ENCODE measurements around the gene PTPRZ1. TPM values are rescaled to one million over a fixed set of nuclear protein-coding genes. Genes with fewer than 3 reads are reported as not detected.

PTPRZ1 gene
- total and polyA plus RNA-seq, 3 donors from 2014 or later, result 1.9 to 2.7 (median 2.2) TPM

DNA sequence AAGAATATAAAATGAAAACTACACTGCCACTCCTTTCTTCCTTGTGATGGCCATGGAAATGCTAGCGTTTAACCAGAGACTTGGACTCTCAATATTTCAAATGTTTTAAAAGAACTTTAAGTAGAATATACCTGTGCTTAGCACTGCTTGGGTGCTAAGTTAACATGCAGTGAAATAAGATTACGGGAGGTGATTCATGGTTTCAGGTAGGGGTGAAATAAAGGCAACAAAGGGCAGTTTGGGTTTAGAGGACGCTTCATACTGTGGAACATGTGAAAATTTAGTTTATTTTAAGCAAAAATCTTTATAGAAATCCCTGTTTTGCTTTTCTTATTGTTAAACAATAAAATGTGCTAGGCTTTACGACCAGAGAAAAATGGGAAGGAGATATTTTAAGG, 94.0 kb downstream of the PTPRZ1 start:
- 85 to 86% methylated on average over 4 of the region's 4 CpGs for WGBS, 2 donors
- intact Hi-C loops (cut with DNase I; ENCODE audit: low total_unique reads), result no loop called here

DNA sequence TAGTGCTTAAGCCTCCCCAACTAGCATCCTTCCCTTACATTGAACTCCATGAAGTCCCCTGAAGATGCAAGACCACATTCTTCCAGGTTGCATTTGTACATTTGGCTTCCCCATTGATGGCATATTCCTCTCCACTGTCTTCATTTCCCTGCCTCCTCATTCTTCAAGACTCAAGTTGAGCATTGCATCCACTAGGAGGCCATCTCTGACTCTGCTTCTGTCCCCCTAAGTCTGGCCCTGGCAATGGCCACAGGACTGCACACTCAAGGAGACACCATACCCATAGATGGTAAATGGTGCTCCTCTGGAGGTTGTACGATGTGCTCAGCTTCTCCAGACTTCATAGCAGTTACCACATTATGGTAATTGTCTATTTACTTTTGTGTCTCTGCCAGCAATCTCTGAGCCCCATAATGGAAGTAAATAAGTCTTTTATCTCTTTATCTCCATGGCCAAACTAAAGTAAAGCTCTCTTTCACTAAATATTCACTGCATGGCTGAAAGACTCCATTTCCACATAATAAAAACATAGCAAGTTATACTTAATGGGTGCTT, 112.6 kb downstream of the PTPRZ1 start:
- TF ChIP-seq, protein P1, sequence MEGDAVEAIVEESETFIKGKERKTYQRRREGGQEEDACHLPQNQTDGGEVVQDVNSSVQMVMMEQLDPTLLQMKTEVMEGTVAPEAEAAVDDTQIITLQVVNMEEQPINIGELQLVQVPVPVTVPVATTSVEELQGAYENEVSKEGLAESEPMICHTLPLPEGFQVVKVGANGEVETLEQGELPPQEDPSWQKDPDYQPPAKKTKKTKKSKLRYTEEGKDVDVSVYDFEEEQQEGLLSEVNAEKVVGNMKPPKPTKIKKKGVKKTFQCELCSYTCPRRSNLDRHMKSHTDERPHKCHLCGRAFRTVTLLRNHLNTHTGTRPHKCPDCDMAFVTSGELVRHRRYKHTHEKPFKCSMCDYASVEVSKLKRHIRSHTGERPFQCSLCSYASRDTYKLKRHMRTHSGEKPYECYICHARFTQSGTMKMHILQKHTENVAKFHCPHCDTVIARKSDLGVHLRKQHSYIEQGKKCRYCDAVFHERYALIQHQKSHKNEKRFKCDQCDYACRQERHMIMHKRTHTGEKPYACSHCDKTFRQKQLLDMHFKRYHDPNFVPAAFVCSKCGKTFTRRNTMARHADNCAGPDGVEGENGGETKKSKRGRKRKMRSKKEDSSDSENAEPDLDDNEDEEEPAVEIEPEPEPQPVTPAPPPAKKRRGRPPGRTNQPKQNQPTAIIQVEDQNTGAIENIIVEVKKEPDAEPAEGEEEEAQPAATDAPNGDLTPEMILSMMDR (IDR thresholded peaks at IDR 0.05), result no peak
- no peak for TF ChIP-seq POLR2A (IDR thresholded peaks at IDR 0.05)
- H3K36me3 ChIP-seq (ENCODE audit: low read depth, missing control alignments), result no peaks in the 10 kb centered on the region
- intact Hi-C loops (cut with DNase I; ENCODE audit: low total_unique reads), result no loop called here
- H3K4me1 ChIP-seq, result no peaks in the 10 kb centered on the region
- H3K4me3 ChIP-seq, result no peak overlapping the region
- H3K9me3 ChIP-seq, result no peaks in the 10 kb centered on the region
- H3K27me3 ChIP-seq, result no peaks in the 10 kb centered on the region
- no peak for DNase-seq
- no peak overlapping the region for H3K27ac ChIP-seq
- 84 to 96% methylated on average over 1 of the region's 1 CpG for WGBS, 2 donors

More for the DNA sequence above, 94.0 kb downstream of the PTPRZ1 start:
- no peak for DNase-seq
- TF ChIP-seq, protein P1 (IDR thresholded peaks at IDR 0.05), result no peak
- H3K9me3 ChIP-seq, result no peaks in the 10 kb centered on the region
- no peaks in the 10 kb centered on the region for H3K36me3 ChIP-seq (ENCODE audit: low read depth, missing control alignments)
- H3K4me3 ChIP-seq, result no peak overlapping the region
- H3K27ac ChIP-seq, result no peak overlapping the region
- no peaks in the 10 kb centered on the region for H3K27me3 ChIP-seq
- H3K4me1 ChIP-seq, result no peaks in the 10 kb centered on the region

DNA sequence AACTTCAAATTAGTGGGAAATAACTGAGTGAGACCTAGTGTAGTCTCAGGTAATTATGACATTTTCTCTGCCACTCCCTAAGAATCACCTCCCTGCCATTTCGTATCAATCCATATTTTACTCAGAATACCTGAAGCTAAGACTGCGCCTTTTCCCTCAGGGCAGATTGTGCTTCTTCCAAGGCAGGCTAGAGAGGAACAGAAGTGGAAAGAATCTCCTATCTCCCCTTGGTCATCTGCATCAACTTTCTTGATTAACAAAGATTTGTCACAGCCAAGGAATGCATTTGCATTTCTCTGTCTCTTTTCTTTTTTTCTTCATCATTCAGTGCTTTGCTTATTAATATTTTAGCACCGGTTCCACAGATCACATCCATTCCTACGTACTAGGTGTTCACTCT, 119.1 kb downstream of the PTPRZ1 start:
- no peaks in the 10 kb centered on the region for H3K9me3 ChIP-seq
- H3K4me3 ChIP-seq, result no peak overlapping the region
- intact Hi-C loops (cut with DNase I; ENCODE audit: low total_unique reads), result no loop called here
- no peak for DNase-seq
- no peaks in the 10 kb centered on the region for H3K4me1 ChIP-seq
- H3K27ac ChIP-seq, result no peak overlapping the region
- H3K36me3 ChIP-seq (ENCODE audit: low read depth, missing control alignments), result no peaks in the 10 kb centered on the region
- no peaks in the 10 kb centered on the region for H3K27me3 ChIP-seq
- WGBS, 2 donors, result 86 to 89% methylated on average over 4 of the region's 4 CpGs
- TF ChIP-seq, protein P1 (IDR thresholded peaks at IDR 0.05), result no peak

DNA sequence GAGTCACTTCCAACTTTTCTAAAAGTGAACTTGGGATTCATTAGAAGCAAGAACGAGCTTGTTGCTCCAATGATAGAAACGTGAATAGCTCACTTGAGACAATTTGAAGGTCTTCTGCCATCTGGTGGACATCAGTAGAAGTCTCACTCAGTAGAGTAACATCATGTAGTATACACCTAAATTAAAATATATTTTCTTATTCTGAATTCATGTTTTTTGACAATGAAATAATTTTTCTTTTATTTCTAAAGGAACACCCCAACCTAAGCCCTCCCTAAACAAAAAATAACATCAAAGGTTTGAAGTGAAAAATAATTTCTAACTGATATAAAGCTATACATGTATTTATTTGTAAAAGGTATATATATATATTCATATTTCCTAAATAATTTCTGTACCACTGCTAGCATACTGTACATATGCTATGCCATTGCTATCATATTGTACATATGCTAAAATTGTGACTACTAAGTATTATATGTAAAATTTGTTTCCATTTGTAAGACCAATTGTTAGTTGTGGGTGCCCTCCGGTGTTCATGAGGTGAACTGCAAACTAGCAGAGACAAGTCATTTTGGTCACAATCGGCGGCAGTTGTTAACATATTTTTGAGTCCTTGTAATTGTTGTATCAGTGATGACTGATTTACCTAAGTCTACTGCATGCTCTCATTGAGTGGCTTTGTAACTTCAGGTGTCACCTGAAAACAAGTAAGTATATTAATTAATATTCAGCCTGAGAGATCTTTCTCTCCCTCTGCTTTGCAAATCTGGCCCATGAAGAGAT, 121.9 kb downstream of the PTPRZ1 start:
- TF ChIP-seq, protein P1 (IDR thresholded peaks at IDR 0.05), result peak; percentile 11 to 66 (median 62)
- no peak for TF ChIP-seq POLR2A (IDR thresholded peaks at IDR 0.05)
- intact Hi-C loops (cut with DNase I; ENCODE audit: low total_unique reads), result no loop called here
- peak; percentile 83 for DNase-seq

More for the DNA sequence above, 121.9 kb downstream of the PTPRZ1 start:
- Histone ChIP-seq H3K27ac (no peak overlapping the region), H3K36me3 (ENCODE audit: low read depth, missing control alignments) (no peaks in the 10 kb centered on the region), H3K27me3 (no peaks in the 10 kb centered on the region), H3K4me3 (no peak overlapping the region), H3K4me1 (no peaks in the 10 kb centered on the region), H3K9me3 (no peaks in the 10 kb centered on the region)
- WGBS, 2 donors, result 11 to 18% methylated on average over 5 of the region's 5 CpGs

All from testis (tissue), 3 donors.